Lung (tissue), 12 donors: ENCODE data around the gene CCDC102A. TPM values are rescaled to one million over a fixed set of nuclear protein-coding genes. Genes with fewer than 3 reads are reported as not detected.

Experiments used
- ATAC-seq: fragments of 200-7000 bp; cut with Tn5 transposase; one replicate; pipeline ENCODE4 v1.9.1; 2020; ENCODE audit warnings: moderate number of reproducible peaks; ENCODE audit not compliant: insufficient read depth, low FRiP score
- DNase-seq, 3 donors: peaks; one replicate each; pipeline ENCODE4 v3.0.0-alpha.2; 2013 to 2017
- H3K27ac ChIP-seq, 2 donors: one replicate each; pipeline ENCODE4 v1.5.1; 2013; ENCODE audit warnings: mild to moderate bottlenecking in 2 of 2, moderate library complexity in 2 of 2, control low read depth in 1 of 2, inconsistent platforms in 1 of 2, low read depth in 1 of 2, low read length in 1 of 2
- H3K27me3 ChIP-seq, 3 donors: one replicate each; pipeline ENCODE4 v1.5.1; 2013; ENCODE audit warnings: low read length in 2 of 3; ENCODE audit not compliant: control insufficient read depth in 3 of 3, insufficient read depth in 3 of 3
- H3K36me3 ChIP-seq, 4 donors: one replicate each; pipeline ENCODE4 v1.5.1; 2013; ENCODE audit warnings: low read length in 4 of 4, mild to moderate bottlenecking in 1 of 4, moderate library complexity in 1 of 4; ENCODE audit not compliant: control insufficient read depth in 4 of 4, insufficient read depth in 4 of 4
- H3K4me1 ChIP-seq, 5 donors: one replicate each; pipeline ENCODE4 v1.5.1; 2013; ENCODE audit warnings: low read length in 5 of 5, mild to moderate bottlenecking in 2 of 5, moderate library complexity in 1 of 5; ENCODE audit not compliant: control insufficient read depth in 5 of 5, insufficient read depth in 5 of 5
- H3K4me3 ChIP-seq: one replicate; pipeline ENCODE4 v1.5.1; 2013; ENCODE audit warnings: mild to moderate bottlenecking, control low read depth, moderate library complexity
- H3K9ac ChIP-seq, 2 donors: one replicate each; pipeline ENCODE4 v1.5.1; 2013; ENCODE audit warnings: low read length in 2 of 2, control low read depth in 1 of 2; ENCODE audit not compliant: insufficient read depth in 1 of 2
- H3K9me3 ChIP-seq, 4 donors: one replicate each; pipeline ENCODE4 v1.5.1; 2013; ENCODE audit warnings: low read length in 3 of 4, mild to moderate bottlenecking in 1 of 4, moderate library complexity in 1 of 4; ENCODE audit not compliant: control insufficient read depth in 4 of 4, insufficient read depth in 3 of 4
- WGBS, 2 donors: extraction: QIAGEN DNeasy Blood & Tissue Kit; methylation state at CpG; one replicate each; pipeline ENCODE4 v1.1.7; 2013; 5-methylcytosine and 5-hydroxymethylcytosine counted together
- polyA plus RNA-seq, 2 donors: library from polyadenylated mRNA; stranded (reverse); fragments of 200-250 nt; gene quantifications; one replicate each; pipeline ENCODE4 v1.2.1, GENCODE V29; 2013
- total RNA-seq, 2 donors: library from RNA; depleted of rRNA in 1 of 2; stranded (reverse); fragments of >200 nt in 1 of 2; gene quantifications; one replicate each; pipeline ENCODE4 v1.2.1, GENCODE V29; 2014 to 2021
- TF ChIP-seq, protein P1 (sequence below): IDR thresholded peaks from 2 replicates; pipeline ENCODE4 v1.5.1; 2012; ENCODE audit warnings: mild to moderate bottlenecking; ENCODE audit errors: control extremely low read depth, extremely low read depth
- donor health status: control.
- donor health status: control.
- donor health status: Bipolar disorder and iron deficiency.
- donor health status: healthy.
- donor health status: DM: yes; HTN: yes; CAD: no.

CCDC102A gene
- total and polyA plus RNA-seq, 4 donors, result 3.6 to 14.0 (median 6.9) TPM

DNA sequence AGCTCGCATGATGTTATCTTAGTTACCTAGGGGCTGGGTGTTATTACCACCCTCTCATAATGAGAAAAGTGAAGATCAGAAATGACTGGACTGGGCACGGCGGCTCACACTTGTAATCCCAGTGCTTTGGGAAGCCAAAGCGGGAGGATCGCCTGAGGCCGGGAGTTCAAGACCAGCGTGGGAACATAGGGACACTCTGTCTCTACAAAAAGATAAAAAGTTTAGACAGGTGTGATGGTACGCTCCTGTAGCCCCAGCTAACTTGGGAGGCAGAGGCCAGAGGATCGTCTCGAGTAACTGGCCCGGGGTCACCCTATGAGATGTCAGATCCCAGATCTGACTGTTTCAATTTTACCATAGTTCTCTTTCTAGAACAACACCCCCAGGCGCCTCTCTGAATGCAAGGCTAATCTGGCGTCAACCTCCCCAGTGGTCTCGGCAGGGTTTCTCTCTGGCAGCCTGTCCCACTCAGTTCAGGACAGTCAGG, 1.9 kb upstream of the CCDC102A start:
- H3K27ac ChIP-seq, result no peak overlapping the region
- ATAC-seq (no peak), DNase-seq (no peak)
- H3K27me3 ChIP-seq, result no peaks in the 10 kb centered on the region
- H3K4me1 ChIP-seq, result peaks cover 0 to 25% (median 8%) of the 10 kb centered on the region in 5 donors
- WGBS, 2 donors, result 78 to 90% methylated on average over 14 of the region's 14 CpGs
- TF ChIP-seq, protein P1, sequence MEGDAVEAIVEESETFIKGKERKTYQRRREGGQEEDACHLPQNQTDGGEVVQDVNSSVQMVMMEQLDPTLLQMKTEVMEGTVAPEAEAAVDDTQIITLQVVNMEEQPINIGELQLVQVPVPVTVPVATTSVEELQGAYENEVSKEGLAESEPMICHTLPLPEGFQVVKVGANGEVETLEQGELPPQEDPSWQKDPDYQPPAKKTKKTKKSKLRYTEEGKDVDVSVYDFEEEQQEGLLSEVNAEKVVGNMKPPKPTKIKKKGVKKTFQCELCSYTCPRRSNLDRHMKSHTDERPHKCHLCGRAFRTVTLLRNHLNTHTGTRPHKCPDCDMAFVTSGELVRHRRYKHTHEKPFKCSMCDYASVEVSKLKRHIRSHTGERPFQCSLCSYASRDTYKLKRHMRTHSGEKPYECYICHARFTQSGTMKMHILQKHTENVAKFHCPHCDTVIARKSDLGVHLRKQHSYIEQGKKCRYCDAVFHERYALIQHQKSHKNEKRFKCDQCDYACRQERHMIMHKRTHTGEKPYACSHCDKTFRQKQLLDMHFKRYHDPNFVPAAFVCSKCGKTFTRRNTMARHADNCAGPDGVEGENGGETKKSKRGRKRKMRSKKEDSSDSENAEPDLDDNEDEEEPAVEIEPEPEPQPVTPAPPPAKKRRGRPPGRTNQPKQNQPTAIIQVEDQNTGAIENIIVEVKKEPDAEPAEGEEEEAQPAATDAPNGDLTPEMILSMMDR, result no peak
- no peak overlapping the region for H3K9ac ChIP-seq
- no peak overlapping the region for H3K4me3 ChIP-seq
- H3K9me3 ChIP-seq, result no peaks in the 10 kb centered on the region
- H3K36me3 ChIP-seq, result no peaks in the 10 kb centered on the region

DNA sequence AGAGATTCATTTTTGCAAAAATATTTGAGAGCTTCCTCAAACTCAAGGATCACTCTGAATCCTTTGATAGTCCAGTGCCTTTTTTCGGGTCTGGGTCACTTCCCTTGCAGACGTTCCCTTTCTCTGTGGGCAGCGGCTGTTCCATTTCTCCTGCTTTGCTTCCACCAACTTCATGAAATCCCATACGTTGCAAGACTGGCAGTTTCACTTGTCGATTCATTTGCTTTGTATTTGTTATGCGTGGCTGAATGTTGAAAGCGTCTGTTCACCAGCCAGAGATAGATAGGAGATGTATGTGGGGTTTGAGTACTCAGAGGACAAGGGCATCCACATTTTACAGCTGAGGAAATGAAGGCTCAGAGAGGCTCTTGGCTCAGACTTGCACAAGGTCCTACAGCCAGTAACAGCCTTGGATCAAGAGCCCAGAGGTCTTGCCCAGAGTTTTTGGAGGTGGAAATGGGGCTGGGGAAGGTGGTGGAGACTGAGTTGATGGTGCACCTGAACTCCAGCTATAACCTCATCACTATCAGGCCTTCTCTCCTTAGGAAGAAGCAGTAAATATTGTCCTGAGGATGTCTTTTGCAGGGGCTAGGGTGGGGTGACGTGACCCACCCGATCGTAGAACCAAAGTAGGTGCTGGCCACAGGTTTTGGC, 1.3 kb upstream of the CCDC102A start:
- TF ChIP-seq, protein P1, result no peak
- Histone ChIP-seq H3K27me3 (no peaks in the 10 kb centered on the region), H3K36me3 (no peaks in the 10 kb centered on the region), H3K4me3 (no peak overlapping the region), H3K4me1 (peaks cover 0 to 30% (median 9%) of the 10 kb centered on the region in 5 donors), H3K9ac (peak overlapping the region in 1 of 2 donors; percentile 43), H3K9me3 (no peaks in the 10 kb centered on the region), H3K27ac (no peak overlapping the region)
- no peak for DNase-seq
- WGBS, 2 donors, result 44 to 58% methylated on average over 10 of the region's 10 CpGs
- no peak for ATAC-seq

DNA sequence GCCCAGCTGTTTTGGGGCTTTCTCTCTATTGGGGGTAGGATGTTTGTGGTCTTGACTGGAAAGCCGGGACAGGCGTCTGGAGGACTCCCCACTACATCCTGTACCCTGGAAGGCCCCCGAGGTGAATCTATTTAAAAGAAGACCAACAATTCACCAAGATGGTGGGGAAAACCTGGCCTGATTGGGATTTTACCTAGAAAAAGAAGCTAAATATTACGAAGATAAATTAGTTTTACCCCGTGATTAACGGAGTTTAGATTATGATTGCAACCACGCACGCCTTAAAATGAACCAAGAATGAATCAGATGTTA, 779 bp upstream of the CCDC102A start:
- Histone ChIP-seq H3K9me3 (no peaks in the 10 kb centered on the region), H3K4me1 (peaks cover 0 to 36% (median 13%) of the 10 kb centered on the region in 5 donors), H3K9ac (peak overlapping the region in 1 of 2 donors; percentile 61), H3K27ac (no peak overlapping the region), H3K27me3 (no peaks in the 10 kb centered on the region), H3K36me3 (no peaks in the 10 kb centered on the region), H3K4me3 (no peak overlapping the region)
- TF ChIP-seq, protein P1, result no peak
- DNase-seq (no peak), ATAC-seq (no peak)
- WGBS, 2 donors, result 11 to 17% methylated on average over 8 of the region's 8 CpGs
